Measurements from ENCODE around the gene HPGDS.
"Not testable (repeated sequence)": the region's sequence is repeated elsewhere in the genome, so short reads cannot be mapped to it uniquely, and the experiment has no call there.

HPGDS gene

DNA sequence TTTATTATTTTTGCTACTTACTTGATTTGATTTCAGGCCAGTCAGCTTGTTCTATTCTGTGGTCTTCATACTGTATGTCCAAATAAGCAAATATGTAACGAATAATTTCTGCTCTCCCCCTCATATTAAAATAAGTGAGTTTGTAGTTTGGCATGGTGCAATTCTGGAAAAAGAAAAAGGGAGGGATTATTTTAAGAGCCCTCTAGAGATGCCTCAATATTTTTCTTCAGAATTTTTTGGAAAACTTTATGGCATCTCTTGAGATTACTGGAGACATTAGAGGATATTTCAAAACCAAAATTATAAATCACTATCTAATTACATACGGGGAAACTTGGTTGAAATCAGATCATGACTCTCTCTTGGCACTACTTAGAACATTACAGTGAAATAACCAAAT is 8.2 kb downstream of the HPGDS start:
- no peak overlapping the region for H3K27ac ChIP-seq

DNA sequence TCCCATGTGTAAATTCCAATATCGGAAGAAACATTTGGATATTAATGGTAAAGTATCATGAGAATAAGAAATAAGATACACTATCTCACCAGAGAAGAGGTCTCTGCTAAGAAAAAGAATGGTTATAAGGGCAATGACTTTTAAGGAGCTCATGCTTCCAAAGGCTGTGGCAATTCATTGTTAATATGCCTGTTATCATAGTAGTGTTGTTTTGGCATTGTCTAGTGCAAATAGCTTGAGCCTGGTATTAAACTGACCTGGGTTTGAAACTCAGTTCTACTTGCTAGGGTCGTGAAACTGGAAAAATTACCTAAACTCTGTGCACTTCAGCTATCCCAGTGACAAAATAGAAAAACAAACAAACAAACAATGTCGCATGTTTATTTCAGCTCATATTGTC is 8.8 kb downstream of the HPGDS start:
- Histone ChIP-seq H3K27ac (no peak overlapping the region), H3K4me3 (no peak overlapping the region)

More for the DNA sequence above, 8.2 kb downstream of the HPGDS start:
- H3K4me3 ChIP-seq = no peak overlapping the region

- no peak overlapping the region for H3K27ac ChIP-seq
Measured at GRCh38 chr4:94332983-94333590, 9.5 kb downstream of the HPGDS start.

DNA sequence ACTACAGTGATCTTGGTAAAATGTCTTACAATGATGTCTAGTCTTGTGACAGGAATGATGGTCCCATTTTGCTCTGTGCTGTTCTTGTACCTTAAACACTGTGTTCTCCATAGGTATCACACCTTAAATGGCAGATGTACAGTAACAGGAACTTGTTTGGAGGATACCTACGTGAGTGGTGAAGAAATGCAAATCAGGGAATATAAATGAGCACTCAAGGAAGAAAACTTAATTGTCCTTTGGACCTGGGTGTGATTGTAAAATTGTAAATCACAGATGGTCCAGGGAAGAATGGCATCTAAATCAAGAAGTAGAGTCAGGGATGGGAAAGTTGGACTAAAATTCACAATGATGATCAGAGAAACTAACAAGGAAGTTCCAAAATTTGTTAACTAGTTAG is 12.7 kb downstream of the HPGDS start:
- H3K4me3 ChIP-seq = no peak overlapping the region

More at GRCh38 chr4:94332983-94333590, 9.5 kb downstream of the HPGDS start:
- no peak overlapping the region for H3K4me3 ChIP-seq

GRCh38 chr4:94325835-94326234 is 16.8 kb downstream of the HPGDS start:
- Histone ChIP-seq H3K27ac (no peak overlapping the region), H3K4me3 (no peak overlapping the region)

More for the DNA sequence above, 12.7 kb downstream of the HPGDS start:
- H3K27ac ChIP-seq = no peak overlapping the region

- not testable (repeated sequence) for H3K4me3 ChIP-seq, H3K27ac ChIP-seq
Measured at GRCh38 chr4:94319927-94320326, 22.7 kb downstream of the HPGDS start.

- H3K27ac ChIP-seq = no peak overlapping the region
- no peak overlapping the region for H3K4me3 ChIP-seq
Measured at GRCh38 chr4:94307231-94307871, 35.3 kb downstream of the HPGDS start.

DNA sequence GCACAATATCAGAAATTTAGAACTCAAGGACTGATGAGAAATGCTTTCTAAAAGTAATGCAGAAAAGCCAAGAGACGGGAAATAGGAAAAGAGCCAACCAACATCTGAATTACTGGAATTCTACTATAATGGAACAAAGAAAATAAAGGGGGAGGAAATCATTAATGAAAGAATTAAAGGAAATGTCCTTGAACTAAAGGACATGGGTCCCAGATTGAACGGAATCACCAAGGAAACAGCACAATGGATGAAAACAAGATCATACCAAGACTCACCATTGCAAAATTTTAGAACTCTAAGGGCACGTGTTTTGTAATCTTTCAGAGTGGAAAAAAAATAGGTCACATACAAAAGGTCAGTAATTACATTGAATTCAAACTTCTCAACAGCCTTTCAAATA is 35.9 kb downstream of the HPGDS start:
- Histone ChIP-seq H3K27ac (peak overlapping the region in 1 of 21 experiments; percentile 9), H3K4me3 (no peak overlapping the region)

DNA sequence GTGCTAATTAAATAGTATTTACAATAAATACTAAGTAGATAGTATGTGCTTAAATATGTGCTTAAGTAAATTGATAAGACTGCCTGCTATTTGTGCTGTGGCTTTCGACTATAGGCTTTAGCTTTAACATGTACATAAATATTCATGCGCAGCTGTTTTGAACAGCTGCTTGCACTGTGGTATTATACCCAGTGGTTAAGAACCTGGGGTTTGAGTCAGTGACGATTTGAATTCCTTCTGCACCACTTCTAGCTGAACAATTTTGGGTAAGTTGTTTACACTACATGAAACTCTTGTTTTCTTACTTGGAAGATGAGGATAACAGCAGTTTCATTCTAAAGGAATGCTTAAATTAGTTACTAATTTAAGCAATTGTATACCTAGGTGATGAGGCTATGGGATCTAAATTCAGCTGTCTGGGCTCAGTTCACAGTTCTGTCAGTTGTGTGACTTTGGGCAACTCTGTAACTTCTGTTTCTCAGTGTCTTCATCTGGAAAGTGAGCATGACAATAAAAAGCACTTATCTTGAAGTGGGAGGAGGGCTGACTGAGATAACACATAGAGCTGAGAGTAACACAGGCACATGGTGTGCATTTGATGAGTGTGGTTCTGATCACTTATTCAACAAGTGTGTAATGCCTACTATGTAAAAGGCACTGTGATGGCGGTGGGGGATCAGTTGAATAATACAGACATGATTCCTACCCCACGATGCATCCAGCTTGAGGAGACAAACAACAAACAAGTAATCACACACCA is 37.0 kb downstream of the HPGDS start:
- Histone ChIP-seq H3K4me3 (no peak overlapping the region), H3K27ac (no peak overlapping the region)

DNA sequence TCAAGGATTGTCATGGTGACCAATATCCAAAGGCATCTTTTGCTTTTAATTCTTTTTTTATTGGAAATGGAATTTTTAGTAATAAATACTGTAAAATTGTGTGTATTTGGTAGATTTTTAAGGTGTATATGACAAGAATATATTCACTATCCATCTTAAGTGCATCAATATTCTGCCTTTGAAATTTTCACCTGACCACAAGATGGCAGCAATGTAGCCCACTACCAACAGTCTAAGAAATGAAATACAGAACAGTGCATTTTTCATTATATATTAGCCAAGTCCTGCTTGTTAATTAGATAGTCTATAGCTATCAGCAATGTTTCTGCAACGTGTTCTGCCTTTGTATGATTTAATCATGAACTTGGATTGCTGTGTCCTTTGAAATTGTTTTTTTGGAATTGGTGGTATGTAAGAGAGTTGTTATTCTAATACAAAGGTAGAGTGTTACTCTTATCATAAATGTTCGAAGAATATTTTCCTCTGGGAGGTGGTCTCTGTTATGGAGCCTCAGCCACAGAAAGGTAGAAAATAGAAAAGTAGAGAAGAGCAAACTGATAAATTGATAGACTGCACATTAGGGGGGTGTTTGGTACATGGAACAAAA is 38.2 kb downstream of the HPGDS start:
- Histone ChIP-seq H3K4me3 (no peak overlapping the region), H3K27ac (no peak overlapping the region)

DNA sequence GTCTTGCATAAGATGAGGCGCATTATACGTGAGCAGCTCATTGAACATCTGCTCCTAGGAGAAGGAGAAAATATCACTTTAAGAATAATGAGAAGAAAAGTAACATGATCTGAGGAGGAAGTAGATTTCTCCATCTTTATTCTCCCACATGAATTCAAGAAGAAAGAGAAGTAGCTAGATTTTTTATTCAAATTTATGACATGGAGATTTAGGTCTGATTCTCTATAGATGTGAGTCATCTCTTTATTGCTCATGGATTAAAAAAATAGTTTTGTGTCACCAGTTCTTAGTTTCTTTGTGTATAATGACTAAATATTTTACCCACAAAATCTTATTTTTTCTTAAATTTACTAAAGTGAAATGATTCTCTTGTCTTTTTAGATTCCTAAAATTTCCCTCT is 40.4 kb downstream of the HPGDS start:
- H3K27ac ChIP-seq = no peak overlapping the region
- no peak overlapping the region for H3K4me3 ChIP-seq

DNA sequence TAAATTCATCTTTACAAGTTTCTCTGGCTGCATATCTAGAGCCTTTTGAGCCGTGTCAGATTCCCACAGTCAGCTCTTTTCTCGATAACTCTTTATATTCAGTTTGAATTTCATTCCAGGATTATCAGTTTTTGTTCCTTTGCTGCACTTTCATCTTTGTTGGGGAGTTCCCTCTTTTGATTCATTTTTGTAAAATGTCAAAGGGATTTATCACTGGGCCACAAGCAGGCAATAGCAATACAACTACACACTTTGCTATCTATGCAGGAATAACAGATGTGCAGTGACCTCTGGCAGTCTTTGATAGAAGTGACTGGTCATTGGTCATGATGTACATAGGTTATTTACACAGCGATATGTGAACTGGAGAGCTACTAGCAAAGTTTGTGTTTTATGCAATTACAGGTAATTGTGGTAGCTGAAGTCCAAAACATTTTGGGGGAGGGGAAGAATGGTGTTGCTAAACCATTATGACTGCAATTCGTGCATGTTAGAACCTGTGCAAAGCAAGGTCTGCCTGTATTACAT is 43.8 kb downstream of the HPGDS start:
- Histone ChIP-seq H3K4me3 (no peak overlapping the region), H3K27ac (no peak overlapping the region)

DNA sequence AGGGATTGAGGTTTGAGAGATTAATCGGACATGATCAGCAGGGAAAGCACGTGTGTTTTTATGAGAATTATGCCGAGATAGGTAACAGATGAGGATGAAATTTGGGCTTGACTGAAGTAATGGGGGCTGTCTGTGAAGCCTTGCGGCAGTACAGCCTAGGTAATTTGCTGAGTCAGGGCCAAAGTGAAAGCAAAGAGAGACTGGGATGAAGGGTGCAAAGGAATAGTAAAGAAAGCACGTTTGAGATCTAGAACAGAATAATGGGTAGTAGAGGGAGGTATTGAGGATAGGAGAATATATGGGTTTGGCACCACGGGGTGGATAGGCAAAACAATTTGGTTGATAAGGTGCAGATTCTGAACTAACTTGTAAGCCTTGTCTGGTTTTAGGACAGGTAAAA is 47.2 kb downstream of the HPGDS start:
- H3K4me3 ChIP-seq = not testable (repeated sequence)

GRCh38 chr4:94293981-94294380 is 48.7 kb downstream of the HPGDS start:
- not testable (repeated sequence) for H3K4me3 ChIP-seq, H3K27ac ChIP-seq

More for the DNA sequence above, 47.2 kb downstream of the HPGDS start:
- not testable (repeated sequence) for H3K27ac ChIP-seq

GRCh38 chr4:94290245-94290644 is 52.4 kb downstream of the HPGDS start:
- Histone ChIP-seq H3K4me3 (no peak overlapping the region), H3K27ac (no peak overlapping the region)

DNA sequence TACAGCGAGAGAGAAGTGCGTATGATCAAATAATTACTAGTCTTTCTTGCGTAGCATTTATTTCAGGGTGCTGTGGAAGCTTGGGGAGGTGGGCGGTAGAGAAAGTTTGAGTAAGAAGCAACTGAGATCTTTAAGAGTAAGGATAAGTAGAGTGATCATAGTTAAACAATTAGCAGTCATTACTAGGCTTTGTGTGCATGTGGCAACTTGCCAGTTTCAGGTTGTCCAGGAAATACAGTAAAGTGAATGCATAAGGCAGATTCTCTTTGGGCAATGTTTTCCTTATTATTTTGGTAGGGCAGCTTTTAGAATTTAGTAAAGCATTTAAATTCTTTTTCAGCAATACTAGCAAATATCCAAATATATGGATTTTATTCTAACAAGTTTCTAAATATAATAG is 57.0 kb downstream of the HPGDS start:
- Histone ChIP-seq H3K27ac (no peak overlapping the region), H3K4me3 (no peak overlapping the region)

DNA sequence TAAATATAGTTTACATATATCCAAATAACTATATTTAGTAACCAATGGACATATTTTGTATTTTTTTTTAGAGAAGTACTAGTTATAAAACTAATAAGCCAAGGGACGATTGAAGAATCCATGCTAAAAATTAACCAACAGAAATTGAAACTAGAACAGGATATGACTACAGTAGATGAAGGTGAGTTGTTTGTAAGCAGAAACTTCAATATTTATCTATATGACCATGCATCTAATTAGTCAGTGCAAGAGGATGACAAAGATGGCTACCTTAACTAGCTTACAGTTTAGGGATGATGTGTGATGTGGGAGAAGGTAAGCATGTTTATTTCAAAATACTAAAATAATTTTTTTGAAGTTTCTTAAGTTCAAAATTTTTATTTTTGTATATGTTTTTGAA is 57.7 kb downstream of the HPGDS start:
- Histone ChIP-seq H3K4me3 (no peak overlapping the region), H3K27ac (no peak overlapping the region)

- Histone ChIP-seq H3K4me3 (no peak overlapping the region), H3K27ac (no peak overlapping the region)
Measured at GRCh38 chr4:94278781-94279180, 63.9 kb downstream of the HPGDS start.

GRCh38 chr4:94277534-94277933 is 65.1 kb downstream of the HPGDS start:
- Histone ChIP-seq H3K4me3 (no peak overlapping the region), H3K27ac (no peak overlapping the region)

DNA sequence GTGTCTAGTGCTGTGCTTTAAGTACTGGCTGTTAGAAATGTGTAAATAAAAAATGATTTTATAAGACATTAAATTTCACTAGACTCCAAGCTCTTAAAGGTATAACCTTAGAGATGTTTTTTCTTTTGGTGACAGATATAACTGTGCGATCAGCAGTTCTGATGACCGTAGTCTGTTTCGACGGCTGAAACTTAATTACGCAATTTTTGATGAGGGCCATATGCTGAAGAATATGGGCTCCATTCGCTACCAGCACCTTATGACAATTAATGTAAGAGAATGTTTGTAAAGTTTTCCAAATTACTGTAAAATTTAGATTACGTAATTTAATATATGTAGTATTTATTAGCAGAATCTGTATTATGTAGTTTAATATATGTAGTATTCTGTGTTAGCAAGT is 66.4 kb downstream of the HPGDS start:
- H3K4me3 ChIP-seq = no peak overlapping the region
- H3K27ac ChIP-seq = no peak overlapping the region

Measured in skin epidermis (tissue), 12 donors.